Neural progenitor cell (in vitro differentiated cells): ENCODE results near the gene NHLRC4.

ENCODE experiments used
- EZH2 ChIP-seq: fragments of 200-600 bp; sonication (generic); IDR thresholded peaks from 2 replicates; pipeline ENCODE4 v1.6.1; 2017; ENCODE audit warnings: antibody characterized with exemption, mild to moderate bottlenecking, moderate library complexity
- TF ChIP-seq, protein P1 (sequence below): fragments of 200-600 bp; sonication (generic); IDR thresholded peaks from 2 replicates; pipeline ENCODE4 v1.5.1; 2017; ENCODE audit warnings: antibody characterized with exemption, mild to moderate bottlenecking

DNA sequence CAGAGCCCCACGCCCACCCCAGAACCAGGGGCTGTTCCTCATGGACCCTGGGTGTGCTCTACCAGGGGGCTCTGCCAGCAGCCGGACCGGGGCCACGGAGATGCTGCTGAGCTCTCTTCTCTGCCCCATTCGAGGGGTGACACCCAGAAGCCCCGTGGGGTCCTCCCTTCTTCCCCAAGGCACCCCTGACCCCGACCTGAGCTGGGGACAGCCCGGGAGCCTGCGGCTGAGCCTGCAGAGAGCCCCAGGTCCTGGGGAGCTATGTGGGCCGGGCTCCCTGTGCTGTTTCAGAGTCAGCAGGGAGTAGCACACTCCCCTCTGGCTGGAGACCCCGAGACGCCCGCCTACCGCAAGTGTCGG, 7.8 kb upstream of the NHLRC4 start:
- TF ChIP-seq, protein P1, sequence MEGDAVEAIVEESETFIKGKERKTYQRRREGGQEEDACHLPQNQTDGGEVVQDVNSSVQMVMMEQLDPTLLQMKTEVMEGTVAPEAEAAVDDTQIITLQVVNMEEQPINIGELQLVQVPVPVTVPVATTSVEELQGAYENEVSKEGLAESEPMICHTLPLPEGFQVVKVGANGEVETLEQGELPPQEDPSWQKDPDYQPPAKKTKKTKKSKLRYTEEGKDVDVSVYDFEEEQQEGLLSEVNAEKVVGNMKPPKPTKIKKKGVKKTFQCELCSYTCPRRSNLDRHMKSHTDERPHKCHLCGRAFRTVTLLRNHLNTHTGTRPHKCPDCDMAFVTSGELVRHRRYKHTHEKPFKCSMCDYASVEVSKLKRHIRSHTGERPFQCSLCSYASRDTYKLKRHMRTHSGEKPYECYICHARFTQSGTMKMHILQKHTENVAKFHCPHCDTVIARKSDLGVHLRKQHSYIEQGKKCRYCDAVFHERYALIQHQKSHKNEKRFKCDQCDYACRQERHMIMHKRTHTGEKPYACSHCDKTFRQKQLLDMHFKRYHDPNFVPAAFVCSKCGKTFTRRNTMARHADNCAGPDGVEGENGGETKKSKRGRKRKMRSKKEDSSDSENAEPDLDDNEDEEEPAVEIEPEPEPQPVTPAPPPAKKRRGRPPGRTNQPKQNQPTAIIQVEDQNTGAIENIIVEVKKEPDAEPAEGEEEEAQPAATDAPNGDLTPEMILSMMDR, result no peak
- TF ChIP-seq EZH2, result no peak
